Measurements from ENCODE around the gene IGSF21. TPM values are rescaled to one million over a fixed set of nuclear protein-coding genes. Genes with fewer than 3 reads are reported as not detected.
A peak's percentile ranks its signal among the peaks of the same experiment; 100 is the strongest.

Gene IGSF21
- total RNA-seq, 1 donor from 2014 or later = 2.4 TPM

DNA sequence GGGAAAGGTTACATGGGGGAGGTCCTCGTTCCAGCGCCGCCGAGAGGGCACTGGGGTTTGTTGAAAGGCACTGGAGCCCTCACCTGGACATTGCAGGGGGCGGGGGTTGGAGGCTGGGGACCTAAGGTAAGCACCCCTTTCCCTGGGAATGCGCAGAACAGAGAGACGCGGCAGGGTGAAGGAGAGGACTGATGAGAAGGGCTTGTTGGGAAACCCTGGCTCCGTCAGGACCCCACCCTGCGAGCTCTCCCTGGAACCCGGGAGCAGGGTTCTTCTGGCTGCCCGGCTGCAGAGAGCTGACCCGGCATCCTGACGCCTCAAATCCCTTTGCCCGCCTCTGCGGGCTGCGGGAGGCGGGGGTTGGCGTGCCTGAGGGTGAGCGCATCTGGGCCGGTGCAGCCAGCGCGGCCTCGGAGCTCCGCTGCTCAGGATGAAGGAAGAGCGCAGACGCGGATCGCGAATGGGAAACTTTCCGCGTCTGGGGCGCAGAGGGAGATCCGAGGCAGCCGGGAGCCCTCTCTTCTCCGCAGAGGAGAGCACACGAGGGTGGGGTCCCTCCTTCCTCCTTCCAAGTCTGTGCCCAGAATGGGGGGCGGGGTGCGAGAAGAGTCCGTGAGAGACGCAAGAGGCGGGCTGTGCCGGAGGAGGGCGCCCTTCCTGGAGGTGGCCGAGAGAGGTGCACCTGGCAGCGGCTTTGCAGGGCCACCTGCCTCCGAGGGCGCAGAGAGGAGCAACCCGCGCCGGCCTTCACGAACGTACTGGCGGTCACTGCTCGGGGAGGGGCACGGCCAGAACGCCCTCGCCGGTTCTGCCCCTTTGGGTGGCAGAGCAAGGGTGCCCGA is 2.4 kb downstream of the IGSF21 start:
- intact Hi-C loops (cut with DNase I) = loop anchor here (10.0 kb wide), 1 partner anchor 455 kb away; no protein-coding TSS in a partner anchor
- no peaks in the 10 kb centered on the region for H3K36me3 ChIP-seq
- peaks cover 7 to 10% of the 10 kb centered on the region in 2 donors for H3K4me1 ChIP-seq
- peaks cover 3% of the 10 kb centered on the region for H3K27me3 ChIP-seq
- no peak overlapping the region for H3K27ac ChIP-seq
- H3K4me3 ChIP-seq = peak overlapping the region; percentile 34 to 53
- TF ChIP-seq CTCF (IDR thresholded peaks at IDR 0.05) = no peak
- H3K9me3 ChIP-seq = no peaks in the 10 kb centered on the region
- no peak for DNase-seq (ENCODE audit: low spot score in 2 of 2)

GRCh38 chr1:18110598-18110939 is 3.0 kb downstream of the IGSF21 start:
- H3K4me1 ChIP-seq = peaks cover 7 to 10% of the 10 kb centered on the region in 2 donors
- no peak for DNase-seq (ENCODE audit: low spot score in 2 of 2)
- peak overlapping the region; percentile 34 to 53 for H3K4me3 ChIP-seq
- TF ChIP-seq CTCF (IDR thresholded peaks at IDR 0.05) = no peak
- no peak overlapping the region for H3K27ac ChIP-seq
- peaks cover 3% of the 10 kb centered on the region for H3K27me3 ChIP-seq
- no peaks in the 10 kb centered on the region for H3K9me3 ChIP-seq
- intact Hi-C loops (cut with DNase I) = no loop called here
- H3K36me3 ChIP-seq = no peaks in the 10 kb centered on the region

- peak overlapping the region; percentile 34 to 53 for H3K4me3 ChIP-seq
- H3K27me3 ChIP-seq = peaks cover 3% of the 10 kb centered on the region
- peaks cover 7 to 10% of the 10 kb centered on the region in 2 donors for H3K4me1 ChIP-seq
- H3K27ac ChIP-seq = no peak overlapping the region
- intact Hi-C loops (cut with DNase I) = no loop called here
- DNase-seq (ENCODE audit: low spot score in 2 of 2) = no peak
- no peaks in the 10 kb centered on the region for H3K9me3 ChIP-seq
- no peaks in the 10 kb centered on the region for H3K36me3 ChIP-seq
- TF ChIP-seq CTCF (IDR thresholded peaks at IDR 0.05) = no peak
These were observed 3.4 kb downstream of the IGSF21 start for GRCh38 chr1:18110968-18111367.

GRCh38 chr1:18111605-18112297 is 4.2 kb downstream of the IGSF21 start:
- intact Hi-C loops (cut with DNase I) = no loop called here
- Histone ChIP-seq H3K36me3 (no peaks in the 10 kb centered on the region), H3K27ac (no peak overlapping the region), H3K4me3 (no peak overlapping the region), H3K4me1 (peaks cover 7 to 10% of the 10 kb centered on the region in 2 donors), H3K9me3 (no peaks in the 10 kb centered on the region), H3K27me3 (peaks cover 3% of the 10 kb centered on the region)
- TF ChIP-seq CTCF (IDR thresholded peaks at IDR 0.05) = no peak
- DNase-seq (ENCODE audit: low spot score in 2 of 2) = no peak

GRCh38 chr1:18112611-18113010 is 5.0 kb downstream of the IGSF21 start:
- TF ChIP-seq CTCF (IDR thresholded peaks at IDR 0.05) = no peak
- no peak overlapping the region for H3K4me3 ChIP-seq
- peaks cover 3% of the 10 kb centered on the region for H3K27me3 ChIP-seq
- no peaks in the 10 kb centered on the region for H3K9me3 ChIP-seq
- DNase-seq (ENCODE audit: low spot score in 2 of 2) = no peak
- intact Hi-C loops (cut with DNase I) = no loop called here
- no peaks in the 10 kb centered on the region for H3K36me3 ChIP-seq
- no peak overlapping the region for H3K27ac ChIP-seq
- H3K4me1 ChIP-seq = peaks cover 7 to 10% of the 10 kb centered on the region in 2 donors
